Adrenal gland (tissue), 5 donors: Measurements from ENCODE around the gene VWC2L.

Source experiments
- POLR2A ChIP-seq, 2 donors: fragments of 450-650 bp; IDR thresholded peaks; one replicate each; pipeline ENCODE4 v1.6.1; 2017; ENCODE audit warnings: antibody characterized with exemption in 2 of 2, mild to moderate bottlenecking in 2 of 2, moderate library complexity in 1 of 2
- TF ChIP-seq, protein P1 (sequence below), 6 experiments: fragments of 450-650 bp in 4 of 6; fragments of 200-600 bp in 2 of 6; sonication (generic) in 1 of 6; IDR thresholded peaks; 1 replicate in 5 of 6; 2 replicates in 1 of 6; pipeline versions ENCODE4 v1.5.1 to v1.8.0; 2016 to 2021; ENCODE audit warnings: antibody characterized with exemption in 6 of 6, mild to moderate bottlenecking in 2 of 6, moderate library complexity in 1 of 6
- donor health status: DM: no; HTN: no; CAD: no.

GRCh38 chr2:214412679-214413078 lies 1.8 kb downstream of the VWC2L start:
- TF ChIP-seq, protein P1, sequence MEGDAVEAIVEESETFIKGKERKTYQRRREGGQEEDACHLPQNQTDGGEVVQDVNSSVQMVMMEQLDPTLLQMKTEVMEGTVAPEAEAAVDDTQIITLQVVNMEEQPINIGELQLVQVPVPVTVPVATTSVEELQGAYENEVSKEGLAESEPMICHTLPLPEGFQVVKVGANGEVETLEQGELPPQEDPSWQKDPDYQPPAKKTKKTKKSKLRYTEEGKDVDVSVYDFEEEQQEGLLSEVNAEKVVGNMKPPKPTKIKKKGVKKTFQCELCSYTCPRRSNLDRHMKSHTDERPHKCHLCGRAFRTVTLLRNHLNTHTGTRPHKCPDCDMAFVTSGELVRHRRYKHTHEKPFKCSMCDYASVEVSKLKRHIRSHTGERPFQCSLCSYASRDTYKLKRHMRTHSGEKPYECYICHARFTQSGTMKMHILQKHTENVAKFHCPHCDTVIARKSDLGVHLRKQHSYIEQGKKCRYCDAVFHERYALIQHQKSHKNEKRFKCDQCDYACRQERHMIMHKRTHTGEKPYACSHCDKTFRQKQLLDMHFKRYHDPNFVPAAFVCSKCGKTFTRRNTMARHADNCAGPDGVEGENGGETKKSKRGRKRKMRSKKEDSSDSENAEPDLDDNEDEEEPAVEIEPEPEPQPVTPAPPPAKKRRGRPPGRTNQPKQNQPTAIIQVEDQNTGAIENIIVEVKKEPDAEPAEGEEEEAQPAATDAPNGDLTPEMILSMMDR (IDR thresholded peaks at IDR 0.05), result no peak
- TF ChIP-seq POLR2A (IDR thresholded peaks at IDR 0.05), result no peak
